Mesenteric fat pad (tissue), 1 donor: ENCODE results near the gene SLC46A3. TPM values are rescaled to one million over a fixed set of nuclear protein-coding genes. Genes with fewer than 3 reads are reported as not detected.
"Not testable (repeated sequence)": the region's sequence is repeated elsewhere in the genome, so short reads cannot be mapped to it uniquely, and the experiment has no call there.

ENCODE experiments used
- DNase-seq: peaks from one replicate; pipeline ENCODE4 v3.0.0-alpha.2; 2020; ENCODE audit warnings: low spot score
- total RNA-seq: library from RNA; stranded (reverse); fragmentation: NEBNext Ultra II Directional; extraction: Animal tissue kit (Norgen Biotek cat#: 25700); gene quantifications from one replicate; pipeline ENCODE4 v1.2.1, GENCODE V29; 2021
- donor health status: DM: yes; HTN: yes; CAD: no.

SLC46A3 gene
- total RNA-seq, 1 donor from 2014 or later: 17.9 TPM

GRCh38 chr13:28734906-28735305 lies 16.1 kb upstream of the SLC46A3 start:
- DNase-seq: no peak

- DNase-seq: no peak
These were observed 12.0 kb upstream of the SLC46A3 start for GRCh38 chr13:28730762-28731161.

- DNase-seq: no peak
These were observed 10.8 kb upstream of the SLC46A3 start for GRCh38 chr13:28729541-28729940.

GRCh38 chr13:28728642-28729041 lies 9.9 kb upstream of the SLC46A3 start:
- DNase-seq: no peak

- DNase-seq: no peak
These were observed 6.4 kb upstream of the SLC46A3 start for GRCh38 chr13:28725046-28725610.

GRCh38 chr13:28723806-28724205 lies 5.0 kb upstream of the SLC46A3 start:
- DNase-seq: no peak

- DNase-seq: no peak
These were observed 671 bp upstream of the SLC46A3 start for GRCh38 chr13:28719227-28720055.

- no peak for DNase-seq
These were observed 601 bp downstream of the SLC46A3 start for GRCh38 chr13:28718196-28718542.

GRCh38 chr13:28717170-28717569 lies 1.6 kb downstream of the SLC46A3 start:
- DNase-seq: no peak

GRCh38 chr13:28716511-28716910 lies 2.3 kb downstream of the SLC46A3 start:
- no peak for DNase-seq

- DNase-seq: no peak
These were observed 4.1 kb downstream of the SLC46A3 start for GRCh38 chr13:28714651-28715050.

- no peak for DNase-seq
These were observed 8.6 kb downstream of the SLC46A3 start for GRCh38 chr13:28710161-28710560.

- no peak for DNase-seq
These were observed 10.9 kb downstream of the SLC46A3 start for GRCh38 chr13:28707629-28708427.

GRCh38 chr13:28705461-28706083 lies 13.2 kb downstream of the SLC46A3 start:
- no peak for DNase-seq

GRCh38 chr13:28704919-28705318 lies 13.9 kb downstream of the SLC46A3 start:
- DNase-seq: no peak

- no peak for DNase-seq
These were observed 14.5 kb downstream of the SLC46A3 start for GRCh38 chr13:28704282-28704681.

- DNase-seq: no peak
These were observed 19.5 kb downstream of the SLC46A3 start for GRCh38 chr13:28699246-28699645.

GRCh38 chr13:28697441-28697840 lies 21.3 kb downstream of the SLC46A3 start:
- no peak for DNase-seq

- not testable (repeated sequence) for DNase-seq
These were observed 24.9 kb downstream of the SLC46A3 start for GRCh38 chr13:28693605-28694491.

GRCh38 chr13:28685892-28686291 lies 32.9 kb downstream of the SLC46A3 start:
- no peak for DNase-seq

GRCh38 chr13:28685114-28685513 lies 33.7 kb downstream of the SLC46A3 start:
- DNase-seq: no peak
